Ovary (tissue), 9 donors: ENCODE data around the gene NACA. TPM values are rescaled to one million over a fixed set of nuclear protein-coding genes. Genes with fewer than 3 reads are reported as not detected.
A peak's percentile ranks its signal among the peaks of the same experiment; 100 is the strongest.

Source experiments
- DNase-seq, 5 donors: peaks; one replicate each; pipeline ENCODE4 v3.0.0-alpha.2; 2019 to 2020
- H3K27ac ChIP-seq, 2 donors: fragments of 200-600 bp; one replicate each; pipeline versions ENCODE4 v1.5.1 to v1.8.0; 2019 to 2022
- H3K27me3 ChIP-seq: fragments of 200-600 bp; one replicate; pipeline ENCODE4 v1.8.0; 2022
- H3K36me3 ChIP-seq: fragments of 200-600 bp; sonication (generic); one replicate; pipeline ENCODE4 v1.5.1; 2019
- H3K4me1 ChIP-seq: one replicate; pipeline ENCODE4 v1.8.1; 2013; ENCODE audit warnings: mild to moderate bottlenecking, moderate library complexity; ENCODE audit not compliant: insufficient read depth
- H3K4me3 ChIP-seq: fragments of 200-600 bp; sonication (generic); one replicate; pipeline ENCODE4 v1.5.1; 2017
- H3K9me3 ChIP-seq, 2 donors: fragments of 200-600 bp in 1 of 2; sonication (generic) in 1 of 2; one replicate each; pipeline versions ENCODE4 v1.5.1 to v1.8.1; 2013 to 2019; ENCODE audit warnings: mild to moderate bottlenecking in 1 of 2, moderate library complexity in 1 of 2
- EP300 ChIP-seq: sonication (generic); formaldehyde crosslinking; IDR thresholded peaks from one replicate; pipeline ENCODE4 v1.6.1; 2017; ENCODE audit warnings: antibody characterized with exemption
- POLR2A ChIP-seq: fragments of 450-650 bp; IDR thresholded peaks from one replicate; pipeline ENCODE4 v1.6.1; 2017; ENCODE audit warnings: antibody characterized with exemption, mild to moderate bottlenecking, moderate library complexity
- WGBS, 3 donors: extraction: QIAGEN DNeasy Blood & Tissue Kit in 1 of 3; methylation state at CpG; one replicate each; pipeline versions ENCODE4 v1.1.5 to v1.1.7; 2013 to 2017; 5-methylcytosine and 5-hydroxymethylcytosine counted together
- intact Hi-C, 4 donors: fragments of 100-400 bp; cut with DNase I; formaldehyde crosslinking; loops; one replicate each; pipeline versions ENCODE4 v1.11.0 to v1.15.1; 2022 to 2023
- polyA plus RNA-seq, 2 donors: library from polyadenylated mRNA; stranded (reverse); fragments of 200-250 nt in 1 of 2; fragments of 350-450 nt in 1 of 2; fragmentation: Illumina TruSeq in 1 of 2; extraction: RNeasy Lipid Tissue Mini Kit (QIAGEN cat#74804) in 1 of 2; gene quantifications; one replicate each; pipeline ENCODE4 v1.2.3, GENCODE V29; 2013 to 2014
- total RNA-seq, 7 donors: library from RNA; depleted of rRNA in 2 of 7; stranded (reverse); fragments of >200 nt in 2 of 7; fragmentation: NEBNext Ultra II Directional in 3 of 7; extraction: Animal tissue kit (Norgen Biotek cat#: 25700) in 3 of 7; gene quantifications; one replicate each; pipeline versions ENCODE4 v1.1.0 to v1.2.4, GENCODE V29; 2016 to 2023
- TF ChIP-seq, protein P1 (sequence below), 3 donors: fragments of 450-650 bp in 2 of 3; fragments of 200-600 bp in 1 of 3; IDR thresholded peaks; one replicate each; pipeline versions ENCODE4 v1.5.1 to v1.8.0; 2016 to 2022; ENCODE audit warnings: antibody characterized with exemption in 3 of 3, mild to moderate bottlenecking in 1 of 3
- donor health status: DM: no; HTN: no; CAD: no; lungs with moderate emphysema.
- donor health status: DM: no; HTN: no; CAD: no.
- donor health status: Bipolar disorder and iron deficiency.
- donor health status: DM: yes; HTN: yes; CAD: no.
- donor health status: DM: no; HTN: no; CAD: no.
- donor health status: DM: yes; HTN: yes; CAD: no.

The NACA gene
- total and polyA plus RNA-seq, 9 donors, result 1,240 to 3,183 (median 1,830) TPM

DNA sequence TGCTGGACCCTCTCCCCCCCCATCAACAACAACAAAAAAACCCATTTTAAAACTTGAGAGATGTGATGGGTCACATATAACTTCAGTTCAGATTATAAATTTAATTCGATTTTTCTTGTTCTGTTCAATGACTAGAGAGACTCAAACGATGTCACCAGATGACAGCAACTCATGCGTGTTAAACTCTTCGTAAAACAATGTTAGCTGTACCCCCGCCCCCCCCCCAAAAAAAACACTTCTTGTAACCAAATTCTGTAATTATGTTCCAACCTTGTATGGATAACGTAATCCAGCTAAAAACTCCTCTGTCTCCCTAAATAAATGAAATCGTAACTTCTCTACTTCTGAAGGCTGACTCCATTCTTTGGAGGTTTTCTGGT lies 614 bp upstream of the NACA start:
- intact Hi-C loops, result loop anchor here in 3 of 4 donors (2.0 kb wide), 3 partner anchors 37 to 81 kb away; partner anchors contain the start of genes ATP5F1B (in 1 of the 3) and PTGES3 (in 1 of the 3)
- Histone ChIP-seq H3K27me3 (no peaks in the 10 kb centered on the region), H3K4me3 (peak overlapping the region; percentile 92), H3K9me3 (no peaks in the 10 kb centered on the region), H3K4me1 (peaks cover 14% of the 10 kb centered on the region), H3K36me3 (no peaks in the 10 kb centered on the region), H3K27ac (peak overlapping the region; percentile 75 to 84)
- no peak for TF ChIP-seq POLR2A
- TF ChIP-seq EP300, result no peak
- TF ChIP-seq, protein P1, sequence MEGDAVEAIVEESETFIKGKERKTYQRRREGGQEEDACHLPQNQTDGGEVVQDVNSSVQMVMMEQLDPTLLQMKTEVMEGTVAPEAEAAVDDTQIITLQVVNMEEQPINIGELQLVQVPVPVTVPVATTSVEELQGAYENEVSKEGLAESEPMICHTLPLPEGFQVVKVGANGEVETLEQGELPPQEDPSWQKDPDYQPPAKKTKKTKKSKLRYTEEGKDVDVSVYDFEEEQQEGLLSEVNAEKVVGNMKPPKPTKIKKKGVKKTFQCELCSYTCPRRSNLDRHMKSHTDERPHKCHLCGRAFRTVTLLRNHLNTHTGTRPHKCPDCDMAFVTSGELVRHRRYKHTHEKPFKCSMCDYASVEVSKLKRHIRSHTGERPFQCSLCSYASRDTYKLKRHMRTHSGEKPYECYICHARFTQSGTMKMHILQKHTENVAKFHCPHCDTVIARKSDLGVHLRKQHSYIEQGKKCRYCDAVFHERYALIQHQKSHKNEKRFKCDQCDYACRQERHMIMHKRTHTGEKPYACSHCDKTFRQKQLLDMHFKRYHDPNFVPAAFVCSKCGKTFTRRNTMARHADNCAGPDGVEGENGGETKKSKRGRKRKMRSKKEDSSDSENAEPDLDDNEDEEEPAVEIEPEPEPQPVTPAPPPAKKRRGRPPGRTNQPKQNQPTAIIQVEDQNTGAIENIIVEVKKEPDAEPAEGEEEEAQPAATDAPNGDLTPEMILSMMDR (IDR thresholded peaks at IDR 0.05), result no peak
- WGBS, 3 donors, result 7 to 22% (median 8%) methylated on average over 7 of the region's 7 CpGs
- DNase-seq, result no peak

DNA sequence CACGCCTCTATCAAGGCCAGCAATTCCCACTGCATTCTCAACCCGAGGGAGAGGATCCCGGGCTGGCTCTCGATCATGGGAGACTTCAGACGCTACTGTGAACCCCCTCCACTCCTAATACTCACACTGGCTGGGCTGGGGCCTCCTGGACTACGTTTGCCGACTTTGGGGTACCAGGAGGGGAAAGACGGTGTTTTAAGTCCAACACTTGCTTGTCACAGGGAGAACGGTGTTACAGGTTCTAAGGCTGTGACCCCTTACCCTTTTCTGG lies 463 bp downstream of the NACA start:
- intact Hi-C loops, result loop anchor here (2.0 to 5.0 kb wide), 4 partner anchors 36 to 80 kb away; partner anchors contain the start of genes PTGES3 (in 2 of the 4) and ATP5F1B (in 1 of the 4)
- H3K36me3 ChIP-seq, result no peaks in the 10 kb centered on the region
- H3K27ac ChIP-seq, result peak overlapping the region; percentile 75 to 84
- peaks cover 20% of the 10 kb centered on the region for H3K4me1 ChIP-seq
- no peaks in the 10 kb centered on the region for H3K9me3 ChIP-seq
- H3K27me3 ChIP-seq, result no peaks in the 10 kb centered on the region
- TF ChIP-seq EP300 (no peak), POLR2A (no peak)
- TF ChIP-seq, protein P1 (IDR thresholded peaks at IDR 0.05), result no peak
- DNase-seq, result peak in 3 of 5 donors; percentile 20 to 35 (median 26)
- H3K4me3 ChIP-seq, result peak overlapping the region; percentile 92
- 0 to 1% (median 1%) methylated on average over 9 of the region's 9 CpGs for WGBS, 3 donors

DNA sequence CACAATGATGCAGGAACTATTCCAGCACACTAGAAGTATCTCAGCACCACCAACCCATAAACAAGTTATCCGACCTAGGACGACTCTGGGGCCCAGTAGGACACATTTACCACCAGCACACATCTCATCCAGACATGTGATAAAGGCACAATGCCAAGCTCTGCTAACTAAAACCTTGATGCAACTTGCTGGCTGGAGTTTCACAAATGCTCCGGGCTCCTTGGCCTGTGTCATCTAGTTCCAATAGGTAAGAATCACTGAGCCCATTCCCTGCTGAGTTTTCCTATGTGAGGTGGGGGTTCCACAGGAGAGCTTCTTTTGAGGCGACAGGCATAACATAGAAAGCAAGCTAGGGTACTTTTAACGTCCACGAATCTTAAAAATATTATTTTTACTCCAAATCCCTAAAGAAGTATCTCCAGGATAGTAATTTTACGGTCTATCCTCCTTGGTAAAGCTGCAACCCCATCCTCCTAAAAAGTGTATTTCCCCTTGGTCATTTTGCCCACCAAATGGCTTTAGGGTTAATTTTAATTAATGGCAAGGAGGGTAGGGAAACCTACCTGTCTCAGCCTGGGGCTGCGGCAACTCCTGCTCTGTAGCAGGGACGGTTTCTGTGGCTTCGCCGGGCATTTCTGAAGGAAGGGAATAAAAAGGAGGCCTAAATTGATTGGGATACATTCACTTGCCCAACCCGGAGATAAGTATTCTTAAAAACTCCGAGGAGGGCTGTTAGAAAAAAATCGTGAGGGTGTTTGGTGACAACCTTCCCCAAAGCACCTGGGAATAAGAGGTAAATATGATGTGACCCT lies 1.0 kb downstream of the NACA start:
- DNase-seq, result peak; percentile 39 to 71 (median 53)
- H3K27me3 ChIP-seq, result no peaks in the 10 kb centered on the region
- TF ChIP-seq, protein P1 (IDR thresholded peaks at IDR 0.05), result no peak
- no peak for TF ChIP-seq POLR2A
- TF ChIP-seq EP300, result no peak
- H3K9me3 ChIP-seq, result no peaks in the 10 kb centered on the region
- H3K36me3 ChIP-seq, result no peaks in the 10 kb centered on the region
- intact Hi-C loops, result loop anchor here (2.0 to 5.0 kb wide), 4 partner anchors 35 to 79 kb away; partner anchors contain the start of genes PTGES3 (in 2 of the 4) and ATP5F1B (in 1 of the 4)
- 1% methylated on average over 14 of the region's 14 CpGs for WGBS, 3 donors
- H3K4me1 ChIP-seq, result peaks cover 20% of the 10 kb centered on the region
- H3K27ac ChIP-seq, result peak overlapping the region; percentile 75 to 84
- peak overlapping the region; percentile 92 for H3K4me3 ChIP-seq

DNA sequence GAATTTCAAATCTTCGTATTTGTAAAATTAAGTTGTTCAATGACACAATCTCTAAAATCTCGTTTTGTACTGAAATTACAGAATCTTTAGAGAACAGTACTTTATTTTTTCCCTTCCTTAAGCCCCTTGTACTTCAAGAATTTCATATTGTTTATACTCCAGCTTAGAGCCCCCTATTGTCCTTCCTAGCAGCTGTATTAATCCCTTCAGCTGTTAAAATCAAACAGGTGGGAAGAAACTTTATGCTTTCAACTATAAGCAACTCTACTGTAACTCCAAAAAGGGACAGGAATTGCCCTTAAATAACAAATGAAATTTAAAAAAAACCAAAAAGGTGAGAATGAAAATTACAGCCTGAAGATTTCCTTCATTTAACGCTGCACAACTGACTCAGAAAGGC lies 1.7 kb downstream of the NACA start:
- peaks cover 20% of the 10 kb centered on the region for H3K4me1 ChIP-seq

More for the DNA sequence above, 1.7 kb downstream of the NACA start:
- 21 to 37% (median 25%) methylated on average over 3 of the region's 3 CpGs for WGBS, 3 donors
- no peak overlapping the region for H3K27ac ChIP-seq
- no peaks in the 10 kb centered on the region for H3K36me3 ChIP-seq
- DNase-seq, result no peak
- H3K27me3 ChIP-seq, result no peaks in the 10 kb centered on the region
- TF ChIP-seq POLR2A, result no peak
- no peak for TF ChIP-seq EP300
- TF ChIP-seq, protein P1 (IDR thresholded peaks at IDR 0.05), result no peak
- H3K4me3 ChIP-seq, result peak overlapping the region; percentile 92
- H3K9me3 ChIP-seq, result no peaks in the 10 kb centered on the region
- intact Hi-C loops, result loop anchor here in 1 of 4 donors (5.0 kb wide), 1 partner anchor 36 kb away; the partner anchor contains the start of gene PTGES3
